Measurements from ENCODE around the gene PEX19. TPM values are rescaled to one million over a fixed set of nuclear protein-coding genes. Genes with fewer than 3 reads are reported as not detected.

The PEX19 gene, protein sequence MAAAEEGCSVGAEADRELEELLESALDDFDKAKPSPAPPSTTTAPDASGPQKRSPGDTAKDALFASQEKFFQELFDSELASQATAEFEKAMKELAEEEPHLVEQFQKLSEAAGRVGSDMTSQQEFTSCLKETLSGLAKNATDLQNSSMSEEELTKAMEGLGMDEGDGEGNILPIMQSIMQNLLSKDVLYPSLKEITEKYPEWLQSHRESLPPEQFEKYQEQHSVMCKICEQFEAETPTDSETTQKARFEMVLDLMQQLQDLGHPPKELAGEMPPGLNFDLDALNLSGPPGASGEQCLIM
- 43.6 and 53.8 TPM in 2 replicates for total RNA-seq

DNA sequence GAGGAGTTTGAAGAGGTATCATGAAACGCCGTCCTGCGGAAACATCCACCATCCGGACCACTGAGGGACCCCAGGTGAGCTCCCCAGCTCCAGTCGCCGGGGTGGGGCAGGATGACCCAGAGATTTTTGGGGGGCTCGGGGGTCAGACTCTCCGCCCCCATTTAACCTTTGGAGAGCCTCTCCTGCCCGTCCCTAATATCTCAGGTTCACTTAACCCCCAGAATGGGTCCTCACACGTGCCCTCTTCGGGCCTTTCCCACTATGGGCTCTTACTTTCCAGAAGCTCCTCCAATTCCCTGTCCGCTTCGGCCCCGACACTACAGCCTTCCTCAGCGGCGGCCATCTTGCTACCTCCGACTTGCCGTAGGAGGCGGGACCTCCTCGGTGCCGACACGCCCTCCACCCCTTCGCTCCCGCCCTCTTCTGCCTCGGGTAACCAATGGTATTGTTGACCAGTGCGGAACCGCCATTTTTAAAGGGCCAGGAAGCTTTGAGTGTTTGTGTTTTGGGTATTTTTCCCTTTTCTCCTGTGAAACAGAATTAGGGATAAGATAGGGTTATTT, at the start of gene PEX19:
Gene PEX19, minus strand, starts transcription at position 352 of the 563 bp plus-strand sequence. Its CDS starts 9 bp downstream, at position 343.

DNA sequence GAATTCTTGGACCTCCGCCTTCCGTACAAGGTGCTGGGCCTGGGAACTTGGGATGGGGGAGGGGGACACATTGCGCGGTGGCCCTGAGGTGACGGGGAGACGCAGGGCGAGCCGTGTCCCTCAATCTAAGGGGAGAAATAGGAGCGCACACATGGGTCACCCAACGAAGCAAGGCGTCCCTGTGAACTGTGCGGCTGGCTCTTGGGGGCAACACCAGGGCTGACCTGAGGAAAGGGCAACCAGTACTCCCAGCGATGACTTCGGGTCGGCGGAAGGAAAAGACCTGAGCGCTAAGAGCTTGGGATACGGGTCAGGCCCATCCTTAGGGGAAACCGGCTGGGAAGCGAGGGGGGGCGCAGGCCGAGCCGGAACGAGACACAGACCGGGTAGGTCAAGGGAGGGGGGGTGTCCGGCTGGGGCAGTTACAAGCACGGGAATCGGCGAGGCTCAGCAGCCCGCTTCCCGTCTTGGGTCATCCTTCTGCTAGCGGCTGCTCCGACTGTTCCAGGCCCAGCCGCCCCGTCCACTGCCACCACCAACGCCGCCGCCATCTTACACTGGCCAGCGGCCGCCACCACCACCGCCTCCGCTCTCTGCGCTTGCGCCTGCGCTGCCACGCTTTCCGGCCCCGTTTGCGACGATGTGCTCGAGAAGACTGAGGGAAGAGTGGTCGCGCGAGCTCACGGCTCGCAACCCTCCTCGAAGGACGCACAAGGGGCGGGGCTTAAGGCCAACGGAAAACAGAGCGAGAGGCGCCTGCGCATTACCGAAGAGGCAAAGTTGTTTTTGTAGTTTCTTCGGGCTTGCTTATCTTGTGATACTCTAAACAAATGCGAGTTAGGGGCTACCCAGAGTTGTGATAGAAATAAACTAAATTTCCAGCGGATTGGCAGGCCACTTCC, 22.8 kb downstream of the PEX19 start, which contains the start of gene DCAF8:
Gene DCAF8, minus strand, starts transcription at position 657 of the 902 bp plus-strand sequence. CDS start 18,541 bp downstream, outside the sequence.

Other genes with a start within 250 kb of the PEX19 start
- not detected in 2 replicates for gene KCNJ10, start 215.0 kb downstream of the PEX19 start, total RNA-seq
- under 0.01 and 0.06 TPM in 2 replicates for gene KCNJ9, start 203.6 kb downstream of the PEX19 start, total RNA-seq
- 29.0 and 30.9 TPM in 2 replicates for gene IGSF8, start 186.5 kb downstream of the PEX19 start, total RNA-seq
- under 0.01 and 0.31 TPM in 2 replicates for gene ATP1A2, start 169.4 kb downstream of the PEX19 start, total RNA-seq
- gene ATP1A4, start 133.5 kb downstream of the PEX19 start, total RNA-seq, result not detected in 2 replicates
- gene CASQ1, start 94.6 kb downstream of the PEX19 start, total RNA-seq, result 0.26 and 0.50 TPM in 2 replicates
- gene PEA15, start 79.7 kb downstream of the PEX19 start, total RNA-seq, result 112 and 136 TPM in 2 replicates
- 98.3 and 108 TPM in 2 replicates for gene DCAF8, start 22.6 kb downstream of the PEX19 start, total RNA-seq
- gene COPA, start 58.1 kb upstream of the PEX19 start, total RNA-seq, result 365 and 405 TPM in 2 replicates
- 86.9 and 87.2 TPM in 2 replicates for gene NCSTN, start 58.2 kb upstream of the PEX19 start, total RNA-seq
- gene NHLH1, start 81.9 kb upstream of the PEX19 start, total RNA-seq, result under 0.01 TPM in 1 of 2 replicates, not detected in the other
- gene VANGL2, start 115.4 kb upstream of the PEX19 start, total RNA-seq, result not detected in 2 replicates
- under 0.01 TPM in 1 of 2 replicates, not detected in the other for gene SLAMF6, start 238.1 kb upstream of the PEX19 start, total RNA-seq